GM12878 (cell line): ENCODE measurements around the gene PADI2. TPM values are rescaled to one million over a fixed set of nuclear protein-coding genes. Genes with fewer than 3 reads are reported as not detected.

Experiments
- ATAC-seq: fragments of 200-7000 bp; cut with Tn5 transposase; 3 replicates; pipeline ENCODE4 v1.9.1; 2020; ENCODE audit warnings: mild to moderate bottlenecking, moderate library complexity
- BruUV-seq: library from RNA; stranded (reverse); fragments of 400-500 nt; replicated peaks from 2 replicates; lab custom pipeline; 2021; lab: Mats Ljungman, UMichigan
- CTCF ChIA-PET: fragments of 300-600 bp; sonication (Branson Sonifier 250); formaldehyde crosslinking; extraction: SDS; loops from one replicate; lab custom pipeline; 2021; ENCODE audit warnings: inconsistent platforms; lab: Yijun Ruan, JAX
- POLR2A ChIA-PET: fragments of 350-600 bp; formaldehyde crosslinking; extraction: SDS; loops from one replicate; lab custom pipeline; 2021; ENCODE audit warnings: inconsistent platforms; lab: Charles Lee
- RAD21 ChIA-PET: fragments of 300-600 bp; sonication (Branson Sonifier 250); formaldehyde crosslinking; loops from one replicate; lab custom pipeline; 2023; ENCODE audit warnings: antibody characterized with exemption; ENCODE audit not compliant: unreplicated experiment; lab: Charles Lee
- SMC1A ChIA-PET: fragments of 300-600 bp; sonication (Branson Sonifier 250); formaldehyde crosslinking; loops from one replicate; lab custom pipeline; 2023; ENCODE audit not compliant: unreplicated experiment, uncharacterized antibody; lab: Charles Lee
- DNase-seq: peaks from one replicate; pipeline ENCODE4 v3.0.0-alpha.2; 2011; ENCODE audit warnings: low read depth, low spot score
- FAIRE-seq: peaks from 3 replicates; lab custom pipeline; 2011; peaks lifted over from hg19 to GRCh38; lab: Jason Lieb, UNC
- H2AFZ ChIP-seq: 2 replicates; pipeline ENCODE4 v1.6.0; 2011; ENCODE audit warnings: low read depth, low read length, control low read depth; ENCODE audit not compliant: control insufficient read depth
- H3K27ac ChIP-seq: 2 replicates; pipeline ENCODE4 v1.5.1; 2011; ENCODE audit warnings: control low read depth; ENCODE audit not compliant: control insufficient read depth, insufficient read depth
- H3K27me3 ChIP-seq, 2 experiments: replicated peaks in 1 of 2; 2 replicates each; pipeline versions ENCODE4 v1.6.0 to v1.6.1; 2011; ENCODE audit warnings: low read length in 1 of 2; ENCODE audit not compliant: control insufficient read depth in 2 of 2, insufficient read depth in 2 of 2
- H3K36me3 ChIP-seq, 2 experiments: 2 replicates each; pipeline ENCODE4 v1.5.1; 2011; ENCODE audit warnings: low read length in 1 of 2; ENCODE audit not compliant: control insufficient read depth in 2 of 2, insufficient read depth in 2 of 2
- H3K4me1 ChIP-seq: 2 replicates; pipeline ENCODE4 v1.6.1; 2011; ENCODE audit warnings: mild to moderate bottlenecking, low read length, moderate library complexity, mixed read lengths; ENCODE audit not compliant: control insufficient read depth, insufficient read depth
- H3K4me2 ChIP-seq: 2 replicates; pipeline ENCODE4 v1.6.0; 2011; ENCODE audit warnings: control low read depth; ENCODE audit not compliant: control insufficient read depth, insufficient read depth
- H3K4me3 ChIP-seq: fragments of 200-600 bp; sonication (generic); 2 replicates; pipeline ENCODE4 v1.5.1; 2016
- H3K79me2 ChIP-seq: 2 replicates; pipeline ENCODE4 v1.6.0; 2011; ENCODE audit warnings: low read length; ENCODE audit not compliant: control insufficient read depth, insufficient read depth
- H3K9ac ChIP-seq: 2 replicates; pipeline ENCODE4 v1.8.0; 2011; ENCODE audit warnings: low read length, control low read depth, mixed read lengths; ENCODE audit not compliant: control insufficient read depth, insufficient read depth
- H3K9me3 ChIP-seq: replicated peaks from 3 replicates; pipeline ENCODE4 v1.5.1; 2011; ENCODE audit warnings: mild to moderate bottlenecking, low read length; ENCODE audit not compliant: control insufficient read depth, insufficient read depth
- H4K20me1 ChIP-seq: 2 replicates; pipeline ENCODE4 v1.6.0; 2011; ENCODE audit not compliant: control insufficient read depth, insufficient read depth
- ELK1 ChIP-seq: IDR thresholded peaks from 2 replicates; pipeline ENCODE4 v1.6.1; 2012; ENCODE audit warnings: low read depth, low read length, improper control_type of control experiment
- FOS ChIP-seq: IDR thresholded peaks from 3 replicates; pipeline ENCODE4 v1.6.1; 2011; ENCODE audit warnings: borderline replicate concordance; ENCODE audit not compliant: insufficient read length; ENCODE audit errors: extremely low read depth
- FOXM1 ChIP-seq: IDR thresholded peaks from 2 replicates; pipeline ENCODE4 v1.6.1; 2012; ENCODE audit warnings: low read depth, mild to moderate bottlenecking, inconsistent platforms, low read length, moderate library complexity
- MTA3 ChIP-seq: IDR thresholded peaks from 2 replicates; pipeline ENCODE4 v1.6.1; 2012; ENCODE audit warnings: low read length, inconsistent platforms, borderline replicate concordance
- NFYB ChIP-seq: IDR thresholded peaks from 2 replicates; pipeline ENCODE4 v1.6.1; 2011; ENCODE audit warnings: low read depth, mild to moderate bottlenecking, low read length, improper control_type of control experiment, moderate library complexity; ENCODE audit not compliant: insufficient read depth
- NR2C2 ChIP-seq: IDR thresholded peaks from 2 replicates; pipeline ENCODE4 v1.6.1; 2011; ENCODE audit warnings: borderline replicate concordance, low read depth; ENCODE audit not compliant: control insufficient read depth, insufficient read length
- RAD21 ChIP-seq: IDR thresholded peaks from 2 replicates; pipeline ENCODE4 v1.6.1; 2011; ENCODE audit warnings: mild to moderate bottlenecking, low read depth, low read length, moderate library complexity; ENCODE audit not compliant: insufficient read depth
- TARDBP ChIP-seq: IDR thresholded peaks from 2 replicates; pipeline ENCODE4 v1.6.1; 2016; ENCODE audit warnings: borderline replicate concordance
- USF2 ChIP-seq: IDR thresholded peaks from 2 replicates; pipeline ENCODE4 v1.6.1; 2011; ENCODE audit warnings: low read depth, low read length, improper control_type of control experiment, borderline replicate concordance
- WGBS: methylation state at CpG from one replicate; pipeline ENCODE4 v1.1.6; 2016; ENCODE audit warnings: low lambda C conversion rate; ENCODE audit not compliant: insufficient replicate concordance, insufficient coverage; ENCODE audit errors: missing lambda C conversion rate; 5-methylcytosine and 5-hydroxymethylcytosine counted together
- in situ Hi-C: fragments of 300-500 bp; cut with MboI; formaldehyde crosslinking; loops from 9 replicates; pipeline ENCODE4 v1.14.3; 2018; ENCODE audit warnings: mixed read lengths
- intact Hi-C: fragments of 100-400 bp; cut with micrococcal nuclease; formaldehyde crosslinking; loops from one replicate; pipeline ENCODE4 v1.14.2; 2022; ENCODE audit not compliant: unreplicated experiment
- polyA plus RNA-seq, 11 experiments: library from polyadenylated mRNA; depleted of rRNA in 4 of 11; unstranded in 6 of 11; stranded (reverse) in 5 of 11; fragments of >200 nt; fragmentation: Nextera tagmentation in 4 of 11; fragmentation: Illumina TruSeq in 1 of 11; extraction: Ambion mirVana in 4 of 11; extraction: Trizol in 1 of 11; gene quantifications; 1 replicate in 1 of 11; 2 replicates in 10 of 11; pipeline versions ENCODE4 v1.2.1 to v1.2.3, GENCODE V29; 2011 to 2016; ENCODE audit warnings: inconsistent platforms in 2 of 11, missing spikeins in 2 of 11, low read depth in 1 of 11
- total RNA-seq, 4 experiments: library from RNA; depleted of rRNA in 3 of 4; stranded (reverse); fragments of >200 nt in 3 of 4; fragmentation: Illumina TruSeq in 1 of 4; extraction: Trizol in 1 of 4; gene quantifications; 2 replicates each; pipeline versions ENCODE4 v1.2.1 to v1.2.3, GENCODE V29; 2013 to 2021

The PADI2 gene
- total and polyA plus RNA-seq, 10 of the 15 experiments (the other 5 are each of a cell fraction or from before 2014, with no cell fraction given): 0.05 to 3.0 (median 0.10) TPM; not detected in 1

GRCh38 chr1:17156108-17156507 is 36.9 kb upstream of the PADI2 start:
- in situ Hi-C loops (no loop called here), intact Hi-C loops (no loop called here)
- RAD21 ChIA-PET: no interaction called here
- POLR2A ChIA-PET: no interaction called here
- DNase-seq (peak; percentile 36), FAIRE-seq (no peak), ATAC-seq (peak; percentile 75)
- TF ChIP-seq NR2C2 (no peak), FOXM1 (no peak), MTA3 (no peak), USF2 (no peak), ELK1 (no peak), TARDBP (no peak), NFYB (peak; percentile 83), FOS (peak; percentile 4), RAD21 (no peak)
- Histone ChIP-seq H3K4me2 (no peak overlapping the region), H3K36me3 (no peaks in the 10 kb centered on the region), H3K27me3 (no peaks in the 10 kb centered on the region), H3K27ac (no peak overlapping the region), H4K20me1 (no peaks in the 10 kb centered on the region), H2AFZ (no peak overlapping the region), H3K9ac (no peak overlapping the region), H3K79me2 (no peaks in the 10 kb centered on the region), H3K9me3 (peaks cover 13% of the 10 kb centered on the region; the same call in 2 of the 3 replicates), H3K4me1 (no peaks in the 10 kb centered on the region), H3K4me3 (no peak overlapping the region)
- 21% methylated on average over 3 of the region's 3 CpGs for WGBS
- no TSS peak for BruUV-seq
- CTCF ChIA-PET: no interaction called here
- SMC1A ChIA-PET: no interaction called here
